Hepatocyte (in vitro differentiated cells): ENCODE measurements around the gene TMEM218.

Experiments
- CTCF ChIP-seq: fragments of 200-600 bp; sonication (generic); IDR thresholded peaks from 2 replicates; pipeline ENCODE4 v1.5.1; 2016; ENCODE audit warnings: antibody characterized with exemption, mild to moderate bottlenecking; ENCODE audit not compliant: poor library complexity
- EZH2 ChIP-seq: fragments of 200-600 bp; sonication (generic); IDR thresholded peaks from 2 replicates; pipeline ENCODE4 v1.6.1; 2016; ENCODE audit warnings: antibody characterized with exemption, mild to moderate bottlenecking, borderline replicate concordance

GRCh38 chr11:125088576-125089455 lies 22.6 kb downstream of the TMEM218 start:
- TF ChIP-seq CTCF (no peak), EZH2 (no peak)
